Transverse colon (tissue), 4 donors: ENCODE results near the gene SACM1L. TPM values are rescaled to one million over a fixed set of nuclear protein-coding genes. Genes with fewer than 3 reads are reported as not detected.
"Not testable (repeated sequence)": the region's sequence is repeated elsewhere in the genome, so short reads cannot be mapped to it uniquely, and the experiment has no call there.

ENCODE experiments used
- DNase-seq: peaks from one replicate; pipeline ENCODE4 v3.0.0-alpha.2; 2019
- H3K27ac ChIP-seq, 4 donors: fragments of 200-600 bp; sonication (generic); 2 replicates each; pipeline ENCODE4 v1.5.1; 2016 to 2018; ENCODE audit warnings: inconsistent platforms in 4 of 4
- H3K27me3 ChIP-seq: fragments of 200-600 bp; sonication (generic); 2 replicates; pipeline ENCODE4 v1.5.1; 2017; ENCODE audit warnings: inconsistent platforms
- H3K36me3 ChIP-seq, 4 donors: fragments of 200-600 bp; sonication (generic); 2 replicates each; pipeline ENCODE4 v1.5.1; 2017 to 2019; ENCODE audit warnings: inconsistent platforms in 4 of 4
- H3K4me1 ChIP-seq, 4 donors: fragments of 200-600 bp; sonication (generic); 2 replicates each; pipeline ENCODE4 v1.5.1; 2017 to 2020; ENCODE audit warnings: inconsistent platforms in 4 of 4
- H3K4me3 ChIP-seq, 4 donors: fragments of 200-600 bp; sonication (generic); 1 replicate in 1 of 4; 2 replicates in 3 of 4; pipeline versions ENCODE4 v1.5.1 to v1.6.1; 2017 to 2019; ENCODE audit warnings: inconsistent platforms in 4 of 4
- H3K9me3 ChIP-seq, 2 donors: fragments of 200-600 bp; sonication (generic); 2 replicates each; pipeline ENCODE4 v1.5.1; 2017 to 2019; ENCODE audit warnings: inconsistent platforms in 2 of 2
- EP300 ChIP-seq: sonication (generic); formaldehyde crosslinking; IDR thresholded peaks from one replicate; pipeline ENCODE4 v1.6.1; 2017; ENCODE audit warnings: antibody characterized with exemption, low read depth
- POLR2A ChIP-seq: fragments of 450-650 bp; IDR thresholded peaks from one replicate; pipeline ENCODE4 v1.6.1; 2016; ENCODE audit warnings: antibody characterized with exemption, mild to moderate bottlenecking, moderate library complexity
- POLR2AphosphoS5 ChIP-seq, 3 donors: sonication (generic); formaldehyde crosslinking; IDR thresholded peaks; one replicate each; pipeline ENCODE4 v1.6.1; 2016; ENCODE audit warnings: antibody characterized with exemption in 3 of 3
- WGBS, 2 donors: methylation state at CpG; one replicate each; pipeline ENCODE4 v1.1.5; 2018; ENCODE audit warnings: low coverage in 1 of 2; 5-methylcytosine and 5-hydroxymethylcytosine counted together
- in situ Hi-C, 4 donors: fragments of 200-750 bp; cut with MboI; loops; one replicate each; pipeline versions ENCODE4 v1.15.0 to v1.15.1; 2017; ENCODE audit warnings: low sequenced_read_pairs in 3 of 4, low pct_ligation_motif_present in 1 of 4, low pct_unique_long_range_greater_than_20kb in 1 of 4
- intact Hi-C: fragments of 100-400 bp; cut with DNase I; formaldehyde crosslinking; loops from one replicate; pipeline ENCODE4 v1.15.1; 2023; ENCODE audit warnings: low total_unique reads
- total RNA-seq, 4 donors: library from RNA; depleted of rRNA; stranded (reverse); fragments of >200 nt; gene quantifications; one replicate each; pipeline ENCODE4 v1.1.0, GENCODE V29; 2016
- TF ChIP-seq, protein P1 (sequence below), 5 experiments: fragments of 200-600 bp in 3 of 5; fragments of 450-650 bp in 2 of 5; sonication (generic) in 3 of 5; IDR thresholded peaks; 1 replicate in 2 of 5; 2 replicates in 3 of 5; pipeline ENCODE4 v1.5.1; 2016 to 2017; ENCODE audit warnings: antibody characterized with exemption in 5 of 5, inconsistent platforms in 3 of 5, mild to moderate bottlenecking in 2 of 5, moderate library complexity in 1 of 5

SACM1L gene
- total RNA-seq, 4 donors from 2014 or later: 8.6 to 71.9 (median 53.8) TPM

DNA sequence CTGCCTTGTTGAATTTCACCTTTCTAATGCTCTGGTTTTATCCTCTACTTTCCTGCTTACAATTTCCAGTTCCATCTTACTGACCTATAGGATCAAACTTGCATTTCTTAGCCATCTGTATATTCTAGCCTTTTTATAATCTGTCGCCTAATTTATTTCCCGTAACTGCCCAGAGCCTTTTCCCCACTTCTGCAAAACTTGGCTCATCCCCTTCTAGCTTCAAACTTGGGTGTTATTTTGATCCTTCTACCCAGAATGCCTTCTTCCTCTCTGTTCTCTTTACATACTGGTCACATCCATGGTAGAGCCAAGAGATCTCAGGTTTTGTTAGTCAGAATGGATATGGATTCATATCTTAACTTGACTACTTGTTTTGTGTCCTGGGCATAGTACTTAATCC lies 2.6 kb downstream of the SACM1L start:
- WGBS, 2 donors: 93 to 94% methylated on average over 2 of the region's 2 CpGs
- peaks cover 26 to 61% (median 30%) of the 10 kb centered on the region in 4 donors for H3K4me1 ChIP-seq

DNA sequence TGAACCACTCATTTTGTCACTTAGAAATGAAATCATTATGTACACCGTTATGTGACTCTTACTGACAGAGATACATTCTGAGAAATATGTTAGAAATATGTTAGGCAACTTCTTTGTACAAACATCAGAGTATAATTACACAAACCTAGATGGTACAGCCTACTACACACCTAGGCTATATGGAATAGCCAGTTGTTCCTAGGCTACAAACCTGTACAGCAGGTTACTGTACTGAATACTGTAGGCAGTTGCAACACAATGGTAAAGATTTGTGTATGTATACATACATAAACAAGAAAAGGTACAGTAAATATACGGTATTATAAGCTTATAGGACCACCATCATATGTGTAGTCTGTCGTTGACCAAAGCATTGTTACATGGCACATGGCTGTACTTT lies 3.7 kb downstream of the SACM1L start:
- H3K27me3 ChIP-seq: no peaks in the 10 kb centered on the region
- H3K4me1 ChIP-seq: peaks cover 26 to 63% (median 30%) of the 10 kb centered on the region in 4 donors
- H3K4me3 ChIP-seq: no peak overlapping the region
- intact Hi-C loops (no loop called here), in situ Hi-C loops (no loop called here)
- TF ChIP-seq POLR2A: no peak
- no peak for TF ChIP-seq EP300
- no peak for TF ChIP-seq POLR2AphosphoS5 (IDR thresholded peaks at IDR 0.05)
- TF ChIP-seq, protein P1, sequence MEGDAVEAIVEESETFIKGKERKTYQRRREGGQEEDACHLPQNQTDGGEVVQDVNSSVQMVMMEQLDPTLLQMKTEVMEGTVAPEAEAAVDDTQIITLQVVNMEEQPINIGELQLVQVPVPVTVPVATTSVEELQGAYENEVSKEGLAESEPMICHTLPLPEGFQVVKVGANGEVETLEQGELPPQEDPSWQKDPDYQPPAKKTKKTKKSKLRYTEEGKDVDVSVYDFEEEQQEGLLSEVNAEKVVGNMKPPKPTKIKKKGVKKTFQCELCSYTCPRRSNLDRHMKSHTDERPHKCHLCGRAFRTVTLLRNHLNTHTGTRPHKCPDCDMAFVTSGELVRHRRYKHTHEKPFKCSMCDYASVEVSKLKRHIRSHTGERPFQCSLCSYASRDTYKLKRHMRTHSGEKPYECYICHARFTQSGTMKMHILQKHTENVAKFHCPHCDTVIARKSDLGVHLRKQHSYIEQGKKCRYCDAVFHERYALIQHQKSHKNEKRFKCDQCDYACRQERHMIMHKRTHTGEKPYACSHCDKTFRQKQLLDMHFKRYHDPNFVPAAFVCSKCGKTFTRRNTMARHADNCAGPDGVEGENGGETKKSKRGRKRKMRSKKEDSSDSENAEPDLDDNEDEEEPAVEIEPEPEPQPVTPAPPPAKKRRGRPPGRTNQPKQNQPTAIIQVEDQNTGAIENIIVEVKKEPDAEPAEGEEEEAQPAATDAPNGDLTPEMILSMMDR (IDR thresholded peaks at IDR 0.05): no peak
- H3K9me3 ChIP-seq: no peaks in the 10 kb centered on the region
- no peak overlapping the region for H3K27ac ChIP-seq
- WGBS, 2 donors: 50 to 73% methylated on average over 1 to 3 of the region's 3 CpGs
- DNase-seq: no peak
- H3K36me3 ChIP-seq: no peaks in the 10 kb centered on the region

More for the DNA sequence above, 2.6 kb downstream of the SACM1L start:
- intact Hi-C loops: no loop called here
- H3K27ac ChIP-seq: no peak overlapping the region
- H3K4me3 ChIP-seq: no peak overlapping the region
- no peaks in the 10 kb centered on the region for H3K9me3 ChIP-seq
- DNase-seq: no peak
- in situ Hi-C loops: no loop called here
- H3K36me3 ChIP-seq: no peaks in the 10 kb centered on the region
- TF ChIP-seq POLR2AphosphoS5 (IDR thresholded peaks at IDR 0.05) (no peak), EP300 (no peak), POLR2A (no peak)
- TF ChIP-seq, protein P1 (IDR thresholded peaks at IDR 0.05): no peak
- H3K27me3 ChIP-seq: no peaks in the 10 kb centered on the region

DNA sequence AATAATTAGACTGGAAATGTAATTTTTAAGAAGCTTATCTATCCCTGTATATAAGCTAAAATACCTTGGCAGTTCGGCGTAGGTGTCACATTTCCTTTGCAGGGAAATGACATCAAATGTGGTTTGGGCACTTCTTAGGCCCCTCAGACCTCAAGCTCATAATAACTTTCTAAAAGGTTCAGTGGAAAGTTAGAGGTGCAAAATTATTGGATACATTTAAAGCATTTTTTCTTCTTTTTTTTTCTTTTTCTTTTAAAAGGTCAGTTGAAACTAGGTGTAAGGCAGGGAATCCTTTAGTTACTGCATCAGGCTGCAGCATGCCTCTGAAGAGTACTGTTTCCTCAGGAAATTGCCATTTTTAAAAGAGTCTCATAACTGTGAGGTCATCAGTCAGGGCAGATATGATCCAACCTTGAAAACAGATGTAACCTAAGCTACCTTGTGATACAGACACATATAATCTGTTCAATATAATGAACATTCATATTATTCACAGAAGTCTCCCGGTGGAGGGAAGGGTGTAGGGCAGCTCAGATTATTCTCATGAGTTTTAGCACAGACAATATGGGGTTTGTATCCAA lies 4.8 kb downstream of the SACM1L start:
- Histone ChIP-seq H3K27me3 (no peaks in the 10 kb centered on the region), H3K4me3 (no peak overlapping the region), H3K4me1 (peaks cover 24 to 66% (median 28%) of the 10 kb centered on the region in 4 donors), H3K9me3 (no peaks in the 10 kb centered on the region), H3K36me3 (no peaks in the 10 kb centered on the region), H3K27ac (peak overlapping the region in 1 of 4 donors; percentile 13)
- in situ Hi-C loops: no loop called here
- intact Hi-C loops: no loop called here
- DNase-seq: no peak
- 69 to 70% methylated on average over 2 to 3 of the region's 3 CpGs for WGBS, 2 donors
- TF ChIP-seq POLR2AphosphoS5 (IDR thresholded peaks at IDR 0.05): no peak
- TF ChIP-seq, protein P1 (IDR thresholded peaks at IDR 0.05): no peak

DNA sequence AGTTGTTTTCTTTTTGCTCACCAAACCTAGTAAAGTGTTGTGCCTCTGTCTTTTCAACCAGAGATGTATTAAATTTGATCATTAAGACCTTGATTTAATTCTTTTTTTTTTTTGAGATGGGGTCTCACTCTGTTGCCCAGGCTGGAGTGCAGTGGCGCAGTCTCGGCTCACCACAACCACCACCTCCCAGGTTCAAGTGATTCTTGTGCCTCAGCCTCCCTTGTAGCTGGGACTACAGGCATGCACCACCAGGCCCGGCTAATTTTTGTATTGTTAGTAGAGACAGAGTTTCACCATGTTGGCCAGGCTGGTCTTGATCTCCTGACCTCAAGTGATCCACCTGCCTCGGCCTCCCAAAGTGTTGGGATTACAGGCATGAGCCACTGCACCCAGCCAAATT lies 6.0 kb downstream of the SACM1L start:
- intact Hi-C loops, H3K4me3 ChIP-seq, H3K9me3 ChIP-seq, in situ Hi-C loops, H3K27me3 ChIP-seq, DNase-seq, H3K27ac ChIP-seq, H3K36me3 ChIP-seq: not testable (repeated sequence)
- 76 to 81% methylated on average over 2 to 4 of the region's 4 CpGs for WGBS, 2 donors
- peaks cover 26 to 73% (median 29%) of the 10 kb centered on the region in 4 donors for H3K4me1 ChIP-seq

DNA sequence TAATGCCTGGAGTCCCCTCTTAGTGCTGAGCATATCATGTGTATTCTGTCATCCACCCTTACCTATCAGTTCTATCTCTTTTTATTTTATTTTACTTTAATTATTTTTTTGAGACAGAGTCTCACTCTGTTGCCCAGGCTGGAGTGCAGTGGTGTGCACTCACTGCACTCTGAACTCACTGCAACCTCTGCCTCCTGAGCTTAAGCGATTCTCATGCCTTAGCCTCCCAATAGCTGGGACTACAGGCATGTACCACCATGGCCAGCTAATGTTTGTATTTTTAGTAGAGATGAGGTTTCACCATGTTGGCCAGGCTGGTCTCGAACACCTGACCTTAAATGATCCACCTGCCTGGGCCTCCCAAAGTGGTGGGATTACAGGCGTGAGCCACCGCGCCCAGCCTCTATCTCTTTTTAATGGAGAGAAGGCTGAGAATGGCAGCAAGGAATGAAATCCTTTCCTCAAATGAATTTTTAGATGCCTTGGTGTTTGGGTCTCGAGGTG lies 11.4 kb downstream of the SACM1L start:
- in situ Hi-C loops (no loop called here), intact Hi-C loops (no loop called here)
- no peak for DNase-seq
- H3K36me3 ChIP-seq: peaks cover 0 to 8% (median 4%) of the 10 kb centered on the region in 4 donors
- 87 to 93% methylated on average over 6 of the region's 6 CpGs for WGBS, 2 donors
- no peak overlapping the region for H3K4me3 ChIP-seq
- no peaks in the 10 kb centered on the region for H3K9me3 ChIP-seq
- TF ChIP-seq EP300: no peak
- TF ChIP-seq POLR2AphosphoS5 (IDR thresholded peaks at IDR 0.05): no peak
- TF ChIP-seq, protein P1 (IDR thresholded peaks at IDR 0.05): no peak
- TF ChIP-seq POLR2A: no peak
- H3K4me1 ChIP-seq: peaks cover 0 to 56% (median 20%) of the 10 kb centered on the region in 4 donors
- H3K27ac ChIP-seq: no peak overlapping the region
- no peaks in the 10 kb centered on the region for H3K27me3 ChIP-seq
